CD4-positive, alpha-beta T cell treated with Interleukin-1 beta for 1 hour (primary cell): Measurements from ENCODE around the gene ZNF428.
A peak's percentile ranks its signal among the peaks of the same experiment; 100 is the strongest.
"Not testable (repeated sequence)": the region's sequence is repeated elsewhere in the genome, so short reads cannot be mapped to it uniquely, and the experiment has no call there.

ENCODE experiments used
- DNase-seq, 2 donors: peaks; one replicate each; pipeline ENCODE4 v3.0.0-alpha.2; 2020 to 2022

ZNF428 gene

DNA sequence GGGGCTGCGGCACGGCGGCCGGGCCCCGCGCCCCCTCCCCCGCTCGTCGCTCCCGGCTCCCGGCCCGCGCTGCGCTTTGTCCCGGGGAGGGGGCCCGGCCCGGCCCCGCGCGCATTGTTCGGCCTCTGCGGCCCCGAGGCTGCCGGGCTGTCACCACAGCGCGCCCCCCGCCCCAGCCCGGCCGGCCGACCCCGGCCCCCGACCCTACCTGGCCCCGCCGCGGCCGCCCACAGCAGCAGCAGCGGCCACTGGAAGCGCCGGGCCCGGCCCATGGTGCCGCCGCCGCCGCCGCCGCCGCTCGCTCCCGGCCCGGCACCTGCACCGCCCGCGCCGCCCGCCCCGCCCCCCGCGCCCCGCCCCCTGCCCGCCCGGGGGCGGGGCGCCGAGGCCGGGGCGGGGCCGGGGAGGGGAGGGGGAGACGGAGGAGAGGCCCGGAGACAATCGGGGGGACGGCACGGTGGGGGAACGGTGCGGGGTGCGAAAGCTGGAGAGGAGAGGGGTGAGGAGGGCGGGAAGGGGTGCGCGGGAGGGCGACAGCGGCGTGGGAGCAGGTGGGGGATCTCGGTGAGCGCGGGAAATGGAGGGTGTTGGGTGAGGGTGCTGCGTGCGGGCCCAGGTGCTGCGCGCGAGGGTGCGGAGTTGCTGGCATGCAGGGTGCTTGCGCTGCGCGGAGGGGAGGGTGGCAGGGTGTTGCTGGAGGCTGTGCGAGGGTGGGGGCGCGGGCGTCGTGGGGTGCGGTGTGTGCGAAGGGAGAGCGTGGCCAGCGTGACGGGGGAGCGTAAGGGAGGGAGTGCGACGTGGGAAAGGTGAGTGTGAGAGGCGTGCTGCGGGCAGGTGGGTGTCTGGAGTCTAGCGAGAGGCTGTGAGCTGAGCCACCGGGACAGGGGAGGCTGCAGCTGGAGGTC is 20.3 kb upstream of the ZNF428 start, which contains the start of gene CADM4:
Gene CADM4 (minus strand): TSS at position 332 of the 905 bp plus-strand sequence. CDS start 60 bp downstream, at position 272.
- DNase-seq: peak; percentile 58 to 64

DNA sequence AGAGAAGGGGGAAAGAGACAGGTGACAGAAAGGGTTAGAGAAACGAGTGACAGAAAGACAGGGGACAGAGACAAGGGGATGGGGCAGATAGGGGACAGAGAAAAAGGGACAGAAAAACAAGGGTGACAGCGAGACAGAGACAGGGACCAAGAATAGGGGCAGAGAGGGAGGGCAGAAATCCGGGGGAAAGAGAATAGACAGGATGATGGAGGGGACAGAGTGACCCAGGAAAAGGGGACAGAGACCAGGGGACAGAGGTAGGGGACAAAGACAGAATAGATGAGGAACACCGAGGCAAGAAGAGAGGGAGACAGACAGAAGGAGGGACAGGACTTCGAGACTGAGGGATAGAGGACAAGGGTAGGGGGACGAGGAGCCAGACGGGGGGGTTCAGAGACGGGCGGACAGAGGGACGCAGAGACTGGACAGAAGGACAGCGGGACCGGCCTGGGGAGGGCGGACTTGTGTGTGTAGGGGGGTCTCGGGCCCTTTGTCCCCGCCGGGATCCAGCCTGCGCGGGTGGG is 19.6 kb upstream of the ZNF428 start:
- no peak for DNase-seq

- DNase-seq: no peak
Measured at GRCh38 chr19:43638214-43638994, 19.0 kb upstream of the ZNF428 start.

DNA sequence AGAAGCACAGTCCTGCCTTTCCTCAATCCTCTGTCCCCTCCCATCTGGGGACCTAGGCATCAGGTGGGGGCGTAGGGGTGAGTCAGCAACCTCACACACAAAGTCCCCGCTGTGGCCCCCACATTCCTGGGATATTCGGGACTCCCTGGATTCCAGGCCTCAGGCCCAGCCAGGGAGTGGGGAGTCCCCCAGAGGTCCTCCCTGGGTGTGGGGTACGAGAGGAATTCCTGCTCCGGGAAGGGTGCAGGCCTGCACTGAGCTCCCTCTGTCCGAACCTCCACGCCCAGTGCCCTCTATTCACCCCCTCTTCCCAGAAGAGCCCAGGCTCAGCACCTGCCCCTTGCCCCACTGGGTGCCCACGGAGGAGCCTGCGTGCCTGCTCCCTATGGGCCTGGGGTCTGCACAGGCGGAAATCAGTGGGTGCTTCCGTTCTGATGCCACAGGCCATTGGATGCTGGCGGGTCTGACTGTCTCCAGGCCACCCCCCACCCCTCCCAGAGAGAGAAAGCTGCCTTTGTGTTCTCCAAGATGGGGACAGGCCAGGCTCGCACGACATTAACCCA is 16.8 kb upstream of the ZNF428 start:
- no peak for DNase-seq

DNA sequence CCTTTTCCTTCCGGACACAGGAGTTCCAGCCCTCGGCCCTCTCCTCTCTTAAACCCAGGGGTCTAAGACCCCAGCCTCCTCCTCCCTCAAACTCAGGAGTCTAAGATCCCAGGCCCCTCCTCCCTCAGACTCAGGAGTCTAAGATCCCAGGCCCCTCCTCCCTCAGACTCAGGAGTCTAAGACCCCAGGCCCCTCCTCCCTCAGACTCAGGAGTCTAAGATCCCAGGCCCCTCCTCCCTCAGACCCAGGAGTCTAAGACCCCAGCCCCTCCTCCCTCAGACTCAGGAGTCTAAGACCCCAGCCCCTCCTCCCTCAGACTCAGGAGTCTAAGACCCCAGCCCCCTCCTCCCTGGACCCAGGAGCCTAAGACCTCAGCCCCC is 16.1 kb upstream of the ZNF428 start:
- DNase-seq: not testable (repeated sequence)

- DNase-seq: no peak
Measured at GRCh38 chr19:43634872-43635560, 15.6 kb upstream of the ZNF428 start.

GRCh38 chr19:43634506-43634871 is 15.1 kb upstream of the ZNF428 start:
- no peak for DNase-seq

- DNase-seq: no peak
Measured at GRCh38 chr19:43634068-43634467, 14.6 kb upstream of the ZNF428 start.

GRCh38 chr19:43633520-43633919 is 14.1 kb upstream of the ZNF428 start:
- DNase-seq: no peak

DNA sequence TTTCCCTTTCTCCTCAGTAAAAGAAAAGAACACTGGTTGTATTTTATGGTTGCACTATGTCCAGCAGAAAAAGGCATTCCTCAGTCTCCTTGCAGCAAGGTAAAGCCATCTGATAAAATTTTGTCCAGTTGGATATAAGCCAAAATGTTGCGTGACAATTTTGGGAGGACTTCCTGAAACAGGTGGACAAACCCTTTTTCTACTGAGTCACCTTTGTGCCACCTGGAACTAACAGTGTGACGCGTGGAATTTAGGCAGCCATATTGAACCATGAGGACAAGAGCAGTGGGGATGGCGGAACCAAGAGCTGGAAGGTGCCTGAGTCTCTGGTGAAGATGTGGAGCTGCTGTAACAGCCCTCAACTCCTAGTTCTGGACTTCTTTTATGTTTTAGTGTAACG is 12.1 kb upstream of the ZNF428 start:
- DNase-seq: no peak

DNA sequence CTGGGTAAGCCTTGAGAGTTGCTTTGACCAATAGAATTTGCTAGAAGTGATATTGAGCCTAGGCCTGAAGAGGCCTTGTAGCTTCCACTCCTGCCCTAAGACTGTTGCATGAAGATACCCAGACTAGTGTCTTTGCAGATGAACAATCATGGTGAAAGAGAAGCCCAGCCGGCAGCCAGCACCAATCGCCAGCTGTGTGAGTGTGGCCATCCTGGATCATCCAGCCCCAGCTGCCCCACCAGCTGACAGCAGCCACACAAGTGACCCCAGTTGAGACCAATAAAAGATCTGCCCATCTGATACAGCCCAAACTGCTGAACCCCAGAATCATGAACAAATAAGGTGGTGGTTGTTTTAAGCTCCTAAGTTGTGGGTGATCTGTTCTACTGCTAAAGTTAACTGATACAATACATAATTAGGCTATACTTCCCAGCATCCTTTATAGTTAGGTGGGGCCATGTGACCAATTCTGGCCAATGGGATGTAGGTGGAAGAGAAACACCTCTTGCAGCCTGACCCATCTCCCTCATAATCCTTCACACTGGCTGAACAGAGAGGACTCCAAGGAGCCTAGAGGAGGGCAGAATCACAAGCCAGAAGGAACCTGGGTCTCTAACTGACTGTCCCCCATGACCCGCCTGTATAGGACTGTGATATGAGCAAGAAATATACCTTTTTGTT is 9.4 kb upstream of the ZNF428 start:
- DNase-seq: no peak

GRCh38 chr19:43626838-43627237 is 7.4 kb upstream of the ZNF428 start:
- DNase-seq: no peak

DNA sequence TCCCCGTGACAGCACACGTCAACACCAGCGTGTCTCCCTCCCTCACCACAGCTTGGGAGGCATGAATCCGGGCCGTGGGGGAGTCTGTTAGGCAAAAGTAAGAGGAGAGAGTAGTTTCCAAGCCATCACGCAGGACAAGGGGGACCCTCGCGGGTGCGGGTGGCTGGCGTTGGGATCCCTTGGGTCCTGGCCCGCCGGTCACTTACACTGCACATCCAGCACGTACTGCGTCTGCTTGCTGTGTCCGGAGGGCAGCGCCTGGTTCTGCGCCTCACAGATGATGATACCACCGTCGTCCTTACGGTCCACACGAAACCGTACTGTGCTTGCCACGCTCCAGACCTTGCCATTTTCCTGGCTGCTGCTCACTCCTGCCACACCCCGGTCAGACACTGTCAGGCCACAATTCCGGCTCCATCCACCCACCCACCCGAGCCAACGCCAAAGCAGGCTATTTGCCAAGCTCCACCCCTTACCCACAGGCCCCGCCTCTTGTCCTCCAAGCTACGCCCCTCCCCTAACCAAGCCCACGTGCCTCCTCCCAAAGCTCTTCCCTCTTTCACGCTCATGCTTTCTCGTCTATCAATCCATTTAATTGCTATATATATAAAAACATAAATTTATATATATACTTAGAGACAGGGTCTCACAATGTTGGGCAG is 6.6 kb upstream of the ZNF428 start:
- peak in 1 of 2 donors; percentile 11 for DNase-seq

DNA sequence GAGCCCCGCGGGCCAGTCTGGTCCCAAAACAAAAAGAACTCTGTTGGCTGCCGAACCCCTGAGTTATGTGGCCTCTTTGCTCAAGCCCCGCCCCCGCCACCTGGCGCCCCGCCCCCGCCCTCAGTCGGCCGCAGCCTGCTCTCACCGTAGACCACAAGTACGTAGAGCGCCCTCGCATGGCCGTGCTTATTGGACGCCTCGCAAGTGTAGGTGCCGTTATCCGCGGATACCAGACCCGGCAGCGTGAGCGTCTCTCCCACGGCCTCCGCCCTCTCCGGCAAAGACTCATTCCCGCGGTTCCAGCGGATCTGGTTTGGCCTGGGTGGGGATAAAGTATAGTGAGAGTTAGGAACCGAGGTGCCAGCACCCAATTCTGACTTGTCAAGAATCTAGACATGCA is 5.5 kb upstream of the ZNF428 start:
- DNase-seq: peak; percentile 87 to 88

DNA sequence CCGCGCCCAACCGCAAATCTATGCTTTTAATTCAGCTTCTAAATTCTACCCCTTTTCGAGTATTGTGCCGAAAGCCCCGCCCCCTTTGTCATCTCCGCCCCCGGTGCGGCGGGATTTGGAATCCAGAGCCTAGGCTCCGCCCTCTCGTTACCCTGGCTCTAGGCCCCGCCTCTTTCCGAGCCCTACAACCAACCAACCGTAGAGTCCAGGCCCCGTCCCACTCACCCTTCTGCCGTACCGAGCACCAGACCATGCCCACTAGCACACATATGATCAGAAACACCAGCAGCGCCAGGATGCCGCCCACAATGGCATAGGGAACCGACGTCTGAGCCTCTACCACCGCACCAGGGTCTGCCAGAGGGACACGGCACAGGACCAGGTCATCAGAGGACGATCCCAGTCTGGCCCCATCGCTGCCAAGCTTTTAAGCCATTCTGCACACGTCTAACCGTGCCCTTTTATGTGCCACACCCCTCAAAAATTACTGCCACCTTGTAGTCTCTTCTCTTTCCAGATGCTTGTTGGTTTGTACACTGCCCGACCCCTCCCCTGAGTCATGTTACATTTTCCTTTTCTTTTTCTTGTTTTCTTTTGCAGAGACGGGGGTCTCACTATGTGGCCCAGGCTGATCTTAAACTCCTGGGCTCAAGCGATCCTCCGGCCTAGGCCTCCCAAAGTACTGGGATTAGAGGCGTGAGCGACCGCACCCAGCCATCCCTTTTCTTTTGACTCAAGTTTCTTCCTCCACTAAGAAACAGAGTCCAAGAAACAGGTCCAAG is 4.7 kb upstream of the ZNF428 start:
- DNase-seq: peak in 1 of 2 donors; percentile 12

DNA sequence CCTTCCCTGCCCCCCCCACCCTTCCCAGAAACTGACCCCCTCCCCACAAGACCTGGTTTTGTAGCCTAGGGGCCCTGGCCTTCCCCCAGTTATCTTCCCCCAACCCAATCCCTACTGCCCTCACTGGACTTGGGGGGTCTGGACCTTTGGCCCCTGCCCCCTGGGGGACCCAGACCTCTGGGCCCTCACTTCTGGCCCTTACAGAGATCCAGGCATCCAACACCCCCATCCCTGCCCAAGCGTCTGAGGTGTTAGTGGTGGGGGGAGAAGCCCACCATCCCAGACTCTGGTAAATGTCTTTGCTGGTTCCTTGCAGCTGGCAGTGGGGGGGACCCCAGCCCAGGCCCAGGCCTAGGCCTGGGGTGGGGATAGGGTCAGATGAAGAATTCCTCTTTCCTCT is 3.5 kb upstream of the ZNF428 start:
- DNase-seq: no peak

DNA sequence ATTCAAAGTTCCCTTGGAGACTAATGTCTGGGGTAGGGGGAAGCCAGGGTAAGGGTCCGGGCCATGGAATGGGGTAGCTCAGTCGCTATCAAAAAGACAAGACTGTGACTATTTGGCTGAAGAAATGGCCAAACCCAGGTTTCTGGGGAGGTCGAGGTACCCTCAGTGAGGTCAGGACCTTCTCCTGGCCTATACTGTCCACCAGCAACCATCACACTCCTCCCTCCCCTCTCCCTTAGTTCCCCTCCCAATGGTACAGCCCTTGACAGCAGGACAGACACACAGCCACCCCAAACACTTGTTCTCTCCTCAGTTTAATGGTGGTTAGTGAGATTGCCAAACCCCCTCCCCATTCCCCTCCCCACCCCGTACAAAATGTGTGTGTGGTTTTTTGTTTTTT is 2.6 kb upstream of the ZNF428 start:
- DNase-seq: no peak

DNA sequence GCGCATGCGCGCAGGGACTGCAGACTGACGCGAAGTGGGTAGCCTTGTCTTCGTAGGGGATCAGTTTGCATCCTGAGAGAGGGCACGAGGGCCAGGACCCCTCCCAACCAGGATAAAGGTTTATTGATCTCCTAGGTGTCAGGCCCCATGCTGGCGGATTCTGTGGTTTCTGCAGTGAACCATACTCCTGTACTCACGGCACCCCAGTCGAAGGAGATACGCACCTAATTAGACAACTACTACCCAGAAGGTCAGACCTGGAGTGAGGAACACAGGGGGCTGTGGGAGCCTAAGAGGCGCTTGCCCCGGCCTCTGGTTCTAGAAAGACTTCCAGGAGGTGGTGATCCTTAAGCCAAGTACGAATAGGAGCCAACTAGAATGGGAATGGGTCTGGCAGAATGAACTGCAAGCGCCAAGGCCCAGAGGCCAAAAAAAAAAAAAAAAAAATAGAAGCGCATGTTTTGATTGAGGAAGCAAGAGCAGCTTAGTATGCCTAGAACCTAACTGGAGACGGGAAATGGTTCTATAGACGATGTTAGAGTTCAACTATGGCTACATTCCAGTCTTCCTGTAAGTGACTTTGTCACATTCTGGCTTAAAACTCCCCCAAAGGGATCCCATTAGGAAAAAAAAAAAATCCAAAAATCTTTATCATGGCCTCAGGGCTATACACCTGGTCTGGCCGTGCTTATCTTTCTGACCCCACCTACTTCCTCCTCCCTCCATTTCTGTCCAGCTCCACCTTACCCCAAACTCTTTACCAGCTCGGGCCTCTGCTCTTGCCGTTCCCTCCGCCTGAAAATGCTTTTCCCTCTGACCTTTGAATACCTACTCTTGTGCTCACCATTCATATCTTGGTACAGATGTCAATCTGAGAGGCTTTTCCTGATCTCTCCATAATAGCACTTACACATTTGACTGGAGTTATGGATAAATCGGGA is 902 bp upstream of the ZNF428 start:
- DNase-seq: peak in 1 of 2 donors; percentile 86

DNA sequence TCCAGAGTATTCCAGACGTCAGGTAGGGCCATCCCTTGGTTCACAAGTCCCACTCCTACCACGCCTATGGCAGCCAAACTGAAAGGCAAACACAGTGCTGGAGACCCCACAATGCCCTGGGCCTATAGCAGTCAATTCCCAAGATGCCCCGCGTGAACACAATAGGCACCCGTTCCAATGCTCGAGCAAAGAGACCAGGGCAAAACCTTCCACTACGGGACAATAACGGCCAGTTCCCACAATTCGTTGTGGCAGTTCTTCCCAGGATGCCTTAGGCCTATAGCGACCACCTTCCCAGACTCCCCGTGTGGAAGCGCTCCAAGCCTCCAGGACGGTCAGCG is 538 bp downstream of the ZNF428 start:
- DNase-seq: peak; percentile 39 to 44

- no peak for DNase-seq
Measured at GRCh38 chr19:43616954-43617353, 2.5 kb downstream of the ZNF428 start.
